ENCODE results near the gene PLD6.

PLD6 gene

GRCh38 chr17:17196776-17197175 lies 9.4 kb downstream of the PLD6 start:
- TF ChIP-seq GATA2 (IDR thresholded peaks at IDR 0.05; ENCODE audit: low read depth, low read length): no peak

DNA sequence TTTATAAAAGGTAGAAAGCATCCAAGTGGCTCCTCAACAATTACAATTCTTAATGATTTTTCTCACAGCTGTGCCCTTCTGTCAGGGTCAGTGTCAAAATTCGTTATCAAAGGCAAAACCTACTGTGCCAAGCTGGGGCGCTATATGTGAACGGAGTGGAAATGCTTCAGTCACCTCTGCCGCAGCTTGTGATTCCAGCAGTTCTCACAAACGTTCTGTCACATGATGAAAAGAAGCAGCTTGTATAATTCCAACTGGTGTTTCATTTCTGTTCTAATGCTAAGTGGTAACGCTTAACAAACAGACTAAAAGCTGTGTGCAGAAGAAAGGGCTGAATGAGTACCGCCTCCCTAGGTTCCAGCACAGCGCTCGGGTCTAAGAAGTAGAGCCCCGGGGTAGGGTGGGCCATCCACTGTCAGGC lies 14.2 kb downstream of the PLD6 start:
- TF ChIP-seq GATA3 (IDR thresholded peaks at IDR 0.05; ENCODE audit: low read depth, low read length): no peak
- no peak for TF ChIP-seq GATA2 (IDR thresholded peaks at IDR 0.05; ENCODE audit: low read depth, low read length)

DNA sequence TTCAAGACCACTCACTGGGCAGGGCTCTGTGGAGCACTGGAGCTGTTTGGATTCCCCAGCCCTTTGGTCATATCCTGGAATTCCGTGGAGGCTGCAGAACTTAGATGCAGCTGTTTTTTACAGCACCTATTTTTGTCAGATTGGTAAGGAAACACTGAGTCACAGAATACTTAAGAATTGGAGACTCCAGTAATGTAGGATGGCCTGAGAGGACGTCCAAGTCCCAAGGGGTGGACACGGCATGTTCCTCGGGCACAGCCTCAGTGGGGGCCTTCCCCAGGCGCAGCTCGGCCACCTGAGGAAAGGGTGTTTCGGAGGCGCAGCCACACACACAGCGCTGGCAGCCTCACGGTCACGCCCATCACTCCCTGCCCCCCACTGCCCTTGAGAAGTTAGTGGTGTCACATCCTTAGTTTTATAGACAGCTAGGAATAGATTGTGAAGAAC lies 14.8 kb downstream of the PLD6 start:
- no peak for TF ChIP-seq GATA2 (IDR thresholded peaks at IDR 0.05; ENCODE audit: low read depth, low read length)
- no peak for TF ChIP-seq GATA3 (IDR thresholded peaks at IDR 0.05; ENCODE audit: low read depth, low read length)

GRCh38 chr17:17190188-17190587 lies 15.9 kb downstream of the PLD6 start:
- TF ChIP-seq GATA3 (IDR thresholded peaks at IDR 0.05; ENCODE audit: low read depth, low read length): no peak
- TF ChIP-seq GATA2 (IDR thresholded peaks at IDR 0.05; ENCODE audit: low read depth, low read length): no peak

GRCh38 chr17:17189559-17189958 lies 16.6 kb downstream of the PLD6 start:
- no peak for TF ChIP-seq GATA3 (IDR thresholded peaks at IDR 0.05; ENCODE audit: low read depth, low read length)
- no peak for TF ChIP-seq GATA2 (IDR thresholded peaks at IDR 0.05; ENCODE audit: low read depth, low read length)

GRCh38 chr17:17188586-17188985 lies 17.5 kb downstream of the PLD6 start:
- no peak for TF ChIP-seq GATA2 (IDR thresholded peaks at IDR 0.05; ENCODE audit: low read depth, low read length)
- no peak for TF ChIP-seq GATA3 (IDR thresholded peaks at IDR 0.05; ENCODE audit: low read depth, low read length)

DNA sequence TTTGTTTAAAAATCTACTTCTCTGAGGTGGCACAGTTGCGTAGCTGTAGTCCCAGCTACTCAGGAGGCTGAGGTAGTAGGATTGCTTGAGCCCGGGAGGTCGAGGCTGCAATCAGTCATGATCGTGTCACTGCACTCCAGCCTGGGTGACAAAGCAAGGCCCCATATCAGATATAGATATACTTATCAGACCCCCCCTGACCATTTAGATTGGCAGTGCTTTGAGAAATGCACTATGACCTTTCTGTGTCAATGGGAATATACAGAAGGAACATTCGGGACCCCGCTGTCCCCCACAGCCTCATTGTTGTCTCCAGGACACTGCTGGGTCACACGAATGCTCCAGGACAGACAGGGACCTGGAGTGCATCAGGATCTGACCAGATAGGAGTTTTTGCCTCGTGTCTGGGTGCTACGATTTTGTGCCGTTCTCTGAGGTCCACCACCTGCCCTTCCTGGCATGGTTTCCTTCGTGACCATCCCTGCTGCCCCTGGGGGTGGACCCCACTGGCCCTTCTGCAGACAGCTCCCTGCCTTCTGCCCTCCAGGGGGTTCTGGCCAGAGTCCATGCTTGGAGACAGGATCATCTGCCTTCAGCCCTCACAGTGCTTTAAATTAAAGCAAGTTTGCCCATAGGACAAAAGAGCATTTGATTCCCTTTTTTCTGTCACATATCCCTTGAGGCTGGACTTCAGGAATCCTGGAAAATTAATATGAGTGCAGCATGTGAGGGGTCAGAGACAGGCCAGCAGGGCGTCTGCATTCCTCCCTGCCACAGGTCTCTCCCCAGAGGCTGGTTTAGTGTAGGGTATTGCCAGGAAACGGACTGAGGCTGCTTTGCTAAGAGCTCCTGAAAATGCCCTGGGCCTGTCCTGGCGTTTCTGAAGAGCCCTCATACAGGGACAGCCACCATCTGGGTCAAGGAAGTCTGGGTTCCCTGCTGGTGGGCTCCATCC lies 19.3 kb downstream of the PLD6 start:
- TF ChIP-seq GATA3 (IDR thresholded peaks at IDR 0.05; ENCODE audit: low read depth, low read length): no peak
- 0 out of 2 replicates have a peak, but pooled peaks have one; percentile 9 for TF ChIP-seq GATA2 (IDR thresholded peaks at IDR 0.05; ENCODE audit: low read depth, low read length)

- no peak for TF ChIP-seq GATA2 (IDR thresholded peaks at IDR 0.05; ENCODE audit: low read depth, low read length)
- no peak for TF ChIP-seq GATA3 (IDR thresholded peaks at IDR 0.05; ENCODE audit: low read depth, low read length)
Measured at GRCh38 chr17:17186051-17186450, 20.1 kb downstream of the PLD6 start.

DNA sequence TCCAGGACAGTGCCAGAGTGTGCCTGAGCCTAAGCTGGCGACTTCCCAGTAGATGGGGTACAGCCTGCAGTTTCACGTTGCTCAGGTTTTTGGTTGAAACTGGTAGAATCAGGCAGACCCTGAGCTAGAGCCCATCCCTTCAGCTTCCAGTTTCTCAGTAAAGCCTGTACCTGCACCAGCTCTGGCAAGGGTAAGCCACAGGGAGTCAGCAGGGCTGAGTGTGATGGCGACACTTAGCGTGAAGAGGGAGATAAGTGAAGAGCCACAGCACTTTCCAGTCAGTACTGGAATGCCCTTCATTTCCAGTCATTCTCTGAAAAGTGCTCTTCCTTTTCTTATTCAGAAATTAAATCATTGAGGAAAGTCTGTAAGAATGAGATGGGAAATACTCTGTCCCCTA lies 22.4 kb downstream of the PLD6 start:
- TF ChIP-seq GATA2 (IDR thresholded peaks at IDR 0.05; ENCODE audit: low read depth, low read length) (no peak), GATA3 (IDR thresholded peaks at IDR 0.05; ENCODE audit: low read depth, low read length) (no peak)

GRCh38 chr17:17182598-17183136 lies 23.5 kb downstream of the PLD6 start:
- TF ChIP-seq GATA2 (IDR thresholded peaks at IDR 0.05; ENCODE audit: low read depth, low read length) (no peak), GATA3 (IDR thresholded peaks at IDR 0.05; ENCODE audit: low read depth, low read length) (no peak)

DNA sequence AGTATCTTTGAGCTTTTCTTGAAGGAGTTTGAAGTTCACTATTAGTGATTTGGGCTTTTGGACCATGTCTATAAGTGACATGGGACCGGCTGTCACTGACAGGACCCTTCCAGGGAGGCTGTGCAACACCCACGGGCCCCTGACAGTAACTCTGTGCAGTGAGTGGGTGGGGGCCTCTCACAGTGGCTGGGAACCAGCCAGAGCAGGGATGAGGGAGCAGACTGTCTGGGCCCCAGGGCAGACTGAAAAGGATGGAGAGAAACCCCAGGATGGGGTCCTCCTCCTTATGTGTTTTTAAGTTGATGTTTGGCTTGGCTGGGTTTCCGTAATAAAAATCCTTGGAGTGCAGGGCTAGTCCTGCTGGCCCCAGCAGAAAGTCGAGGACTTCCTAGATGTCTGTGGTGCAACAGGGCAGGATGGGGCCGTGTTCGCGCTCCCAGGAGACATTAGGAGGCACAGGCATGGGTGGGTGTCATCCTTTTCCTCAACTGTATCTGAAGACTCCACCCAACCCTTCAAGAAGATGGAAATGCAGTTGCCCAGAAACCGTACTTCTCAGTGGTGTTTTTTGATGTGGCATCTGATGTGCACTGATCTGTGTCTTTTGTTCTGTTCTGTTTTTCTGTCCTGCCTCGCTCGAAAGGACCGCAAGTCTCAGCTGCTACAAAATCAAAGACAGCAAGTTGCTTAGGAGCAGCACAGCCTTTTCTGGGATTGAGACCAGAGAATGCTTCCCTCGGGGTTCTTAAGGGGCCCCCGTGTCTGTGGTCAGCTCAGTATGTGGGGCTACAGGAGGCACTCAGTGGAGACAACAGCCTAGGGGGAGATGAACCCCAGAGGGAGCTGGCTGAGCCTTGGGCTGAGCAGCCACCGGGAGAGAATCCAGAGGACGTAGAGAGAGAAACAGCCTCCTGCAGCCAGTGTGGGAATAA lies 24.2 kb downstream of the PLD6 start:
- TF ChIP-seq GATA3 (IDR thresholded peaks at IDR 0.05; ENCODE audit: low read depth, low read length) (no peak), GATA2 (IDR thresholded peaks at IDR 0.05; ENCODE audit: low read depth, low read length) (no peak)

GRCh38 chr17:17180741-17181525 lies 25.2 kb downstream of the PLD6 start:
- no peak for TF ChIP-seq GATA2 (IDR thresholded peaks at IDR 0.05; ENCODE audit: low read depth, low read length)
- no peak for TF ChIP-seq GATA3 (IDR thresholded peaks at IDR 0.05; ENCODE audit: low read depth, low read length)

DNA sequence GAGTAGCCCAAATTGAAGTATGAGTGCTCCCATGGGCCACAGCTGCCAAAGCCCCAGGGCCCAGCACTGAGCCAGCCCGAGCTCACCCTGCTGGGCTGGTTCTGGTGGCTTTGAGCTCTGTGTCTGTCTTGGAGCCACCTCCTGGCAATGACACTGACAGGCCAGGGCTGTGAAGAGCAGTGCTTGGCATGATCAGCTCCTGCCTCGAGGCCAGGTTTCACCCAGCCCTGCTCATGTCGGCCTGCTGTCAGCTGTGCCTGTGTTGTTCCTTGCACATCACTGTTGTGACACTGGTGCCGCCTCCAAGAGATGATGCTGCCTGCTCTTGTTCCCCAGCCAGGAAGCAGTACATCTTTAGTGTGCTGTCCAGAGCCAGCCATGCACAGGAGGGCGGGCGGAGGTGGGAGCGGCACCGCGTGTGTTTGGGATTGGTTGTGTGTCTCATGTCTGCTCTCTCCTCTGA lies 26.0 kb downstream of the PLD6 start:
- TF ChIP-seq GATA3 (IDR thresholded peaks at IDR 0.05; ENCODE audit: low read depth, low read length) (no peak), GATA2 (IDR thresholded peaks at IDR 0.05; ENCODE audit: low read depth, low read length) (no peak)

All from SH-SY5Y (cell line).